ENCODE measurements around the gene ZNF587. TPM values are rescaled to one million over a fixed set of nuclear protein-coding genes. Genes with fewer than 3 reads are reported as not detected.

The ZNF587 gene
- total RNA-seq = 10 to 100 TPM; 38.0 to 39.0 TPM

DNA sequence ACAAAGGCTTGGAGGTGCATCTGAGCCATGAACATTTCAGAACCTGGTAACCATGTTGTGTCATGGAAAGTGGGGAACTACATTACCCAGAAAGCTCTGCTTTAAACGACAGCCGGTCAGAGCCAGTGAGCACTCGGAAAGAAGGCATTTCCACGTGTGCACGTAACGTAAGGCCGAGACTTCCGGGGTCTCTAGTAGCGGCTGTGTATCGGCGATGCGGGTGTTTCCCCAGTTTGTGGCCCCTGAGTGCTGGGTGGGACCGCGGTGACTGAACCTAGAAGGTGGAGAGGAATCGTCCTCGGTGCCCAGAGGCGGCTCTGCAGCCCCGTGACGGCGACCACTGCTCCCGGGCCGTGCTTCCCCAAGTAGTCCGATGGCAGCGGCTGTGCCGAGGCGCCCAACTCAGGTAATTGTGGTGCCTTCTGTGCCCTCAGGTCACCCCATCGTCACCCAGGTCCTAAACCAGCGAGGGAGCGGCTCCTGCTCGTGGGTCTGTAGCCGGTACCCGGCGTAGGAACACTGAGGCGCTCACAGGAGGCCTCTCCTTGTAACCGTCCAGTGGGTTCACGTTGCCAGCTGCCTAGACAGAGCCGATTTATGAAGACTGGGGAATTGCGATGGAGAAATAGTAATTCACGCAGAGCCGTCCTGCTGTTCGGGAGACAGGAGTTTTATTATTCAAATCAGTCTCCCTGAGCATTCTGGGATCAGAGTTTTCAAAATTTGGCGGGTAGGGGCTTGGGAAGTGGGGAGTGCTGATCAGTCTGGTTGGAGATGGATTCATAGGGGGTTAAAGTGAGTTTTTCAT, at the start of gene ZNF587:
TSS of gene ZNF587 (plus strand) at position 194 of the 808 bp plus-strand sequence. CDS start at position 374, 180 bp downstream.

DNA sequence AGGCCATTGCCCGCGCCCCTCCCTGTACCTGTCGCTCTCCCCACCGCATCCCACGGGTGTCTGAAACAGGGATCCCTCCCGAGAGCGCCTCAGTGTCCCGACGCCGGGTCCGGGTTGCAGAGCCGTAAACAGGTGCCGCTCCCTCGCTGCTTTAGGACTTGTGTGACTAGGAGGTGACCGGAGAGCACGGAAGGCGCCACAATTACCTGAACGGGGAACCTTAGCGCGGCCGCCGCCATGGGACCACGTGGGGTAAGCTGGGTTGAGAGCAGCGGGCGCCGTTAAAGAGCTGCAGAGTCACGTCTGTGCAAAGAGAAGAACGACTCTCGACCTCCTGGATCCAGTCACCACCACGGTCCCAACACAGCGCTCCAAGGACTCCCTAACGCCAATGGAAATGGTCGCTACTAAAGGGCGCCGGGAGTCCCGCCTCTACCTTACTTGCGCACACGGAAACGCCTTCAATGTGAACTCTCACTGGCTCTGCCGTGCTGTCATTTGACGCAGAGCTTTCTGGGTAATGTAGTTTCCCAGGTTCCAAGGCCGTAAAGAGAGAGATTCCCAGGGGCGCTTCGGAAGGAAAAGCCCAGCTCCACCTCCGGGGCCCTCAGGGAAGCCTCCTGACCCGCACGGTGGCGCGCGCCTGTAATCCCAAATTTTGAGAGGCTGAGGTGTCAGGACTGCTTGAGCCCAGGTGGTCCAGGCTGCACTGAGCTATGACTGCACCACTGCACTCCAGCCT, 35.0 kb upstream of the ZNF587 start, which contains the start of gene ZNF552:
TSS of gene ZNF552 (minus strand) at position 409 of the 742 bp plus-strand sequence. CDS start at position 239, 170 bp downstream.

DNA sequence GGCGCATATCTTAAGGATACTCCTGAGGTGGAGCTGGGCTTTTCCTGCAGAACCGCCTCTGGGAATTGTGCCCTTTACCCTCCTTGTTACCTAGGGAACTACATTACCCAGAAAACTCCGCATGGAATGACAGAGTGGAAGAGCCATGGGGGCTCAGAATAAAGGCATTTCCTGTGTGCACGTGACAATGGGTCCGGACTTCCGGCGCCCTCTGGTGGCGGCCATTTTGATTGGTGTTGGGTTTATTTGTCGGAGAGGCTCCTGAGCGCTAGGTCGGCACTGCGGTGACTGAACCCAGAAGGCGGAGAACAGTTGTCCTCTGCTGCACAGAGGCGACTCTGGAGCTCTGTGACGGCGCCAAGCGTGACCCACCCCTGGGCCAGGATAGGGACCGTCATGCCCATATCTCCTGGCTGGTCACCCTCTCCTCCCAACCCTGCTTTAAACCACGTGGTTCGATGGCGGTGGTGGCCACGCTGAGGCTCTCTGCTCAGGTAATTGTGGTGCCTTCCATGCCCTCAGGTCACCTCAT, 19.5 kb upstream of the ZNF587 start, which contains the start of gene ZNF587B:
TSS of gene ZNF587B (plus strand) at position 229 of the 532 bp plus-strand sequence. CDS start at position 459, 230 bp downstream.

DNA sequence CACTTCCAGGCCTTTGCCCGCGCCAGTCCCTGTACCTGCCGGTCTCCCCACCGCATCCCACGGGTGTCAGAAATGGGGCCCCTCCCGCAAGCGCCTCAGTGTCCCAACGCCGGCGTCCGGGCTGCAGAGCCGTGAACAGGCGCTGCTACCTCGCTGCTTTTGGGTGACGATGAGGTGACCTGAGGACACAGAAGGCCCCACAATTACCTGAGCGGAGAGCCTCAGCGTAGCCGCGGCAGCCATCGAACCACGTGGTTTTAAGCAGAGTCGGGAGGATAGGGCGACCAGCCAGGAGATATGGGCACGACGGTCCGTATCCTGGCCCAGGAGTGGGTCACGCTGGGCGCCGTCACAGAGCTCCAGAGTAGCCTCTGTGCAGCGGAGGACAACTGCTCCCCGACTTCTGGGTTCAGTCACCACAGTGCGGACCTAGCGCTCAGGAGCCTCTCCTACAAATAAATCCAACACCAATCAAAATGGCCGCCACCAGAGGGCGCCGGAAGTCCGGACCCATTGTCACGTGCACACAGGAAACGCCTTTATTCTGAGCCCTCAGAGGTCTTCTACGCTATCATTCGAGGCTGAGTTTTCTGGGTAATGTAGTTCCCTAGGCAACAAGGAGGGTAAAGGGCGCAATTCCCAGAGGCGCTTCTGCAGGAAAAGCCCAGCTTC, 39.0 kb downstream of the ZNF587 start, which contains the start of gene ZNF814:
TSS of gene ZNF814 (minus strand) at position 478 of the 672 bp plus-strand sequence. CDS start at position 243, 235 bp downstream.

Other genes with a start within 250 kb of the ZNF587 start
- 1 to 10 TPM; 7.6 to 8.2 TPM for gene ZNF530, start 250.0 kb upstream of the ZNF587 start, total RNA-seq
- 10 to 100 TPM; 19.8 to 20.5 TPM for gene ZNF134, start 235.6 kb upstream of the ZNF587 start, total RNA-seq
- 10 to 100 TPM; 18.3 to 21.1 TPM for gene ZNF211, start 216.7 kb upstream of the ZNF587 start, total RNA-seq
- gene ZSCAN4, start 180.9 kb upstream of the ZNF587 start, total RNA-seq = not detected
- 10 to 100 TPM; 16.1 to 16.8 TPM for gene ZNF551, start 167.9 kb upstream of the ZNF587 start, total RNA-seq
- gene ZNF154, start 140.7 kb upstream of the ZNF587 start, total RNA-seq = 1 to 10 TPM; 2.2 to 2.3 TPM
- gene ZNF671, start 122.2 kb upstream of the ZNF587 start, total RNA-seq = 10 to 100 TPM; 13.4 to 15.3 TPM
- 10 to 100 TPM; 15.0 to 17.0 TPM for gene ZNF776, start 103.0 kb upstream of the ZNF587 start, total RNA-seq
- 10 to 100 TPM; 26.1 to 26.6 TPM for gene ZNF586, start 80.2 kb upstream of the ZNF587 start, total RNA-seq
- gene ZNF552, start 34.9 kb upstream of the ZNF587 start, total RNA-seq = 10 to 100 TPM in 1 of 2 experiments, 1 to 10 TPM in 1; 9.5 to 11.1 TPM
- 10 to 100 TPM; 17.4 to 19.7 TPM for gene ZNF587B, start 19.6 kb upstream of the ZNF587 start, total RNA-seq
- gene ZNF814, start 39.2 kb downstream of the ZNF587 start, total RNA-seq = 10 to 100 TPM; 20.5 to 22.3 TPM
- 10 to 100 TPM; 24.2 to 24.9 TPM for gene ZNF417, start 66.7 kb downstream of the ZNF587 start, total RNA-seq
- 1 to 10 TPM; 7.5 to 7.9 TPM for gene ZNF418, start 85.5 kb downstream of the ZNF587 start, total RNA-seq
- 1 to 10 TPM; 8.8 to 9.3 TPM for gene ZNF256, start 97.8 kb downstream of the ZNF587 start, total RNA-seq
- under 1 TPM; 0.38 to 0.43 TPM for gene C19orf18, start 124.7 kb downstream of the ZNF587 start, total RNA-seq
- gene ZNF606, start 153.0 kb downstream of the ZNF587 start, total RNA-seq = 10 to 100 TPM; 15.1 to 16.4 TPM
- gene ZSCAN1, start 184.2 kb downstream of the ZNF587 start, total RNA-seq = not detected
- under 1 TPM; 0.39 to 0.50 TPM for gene ZNF135, start 209.4 kb downstream of the ZNF587 start, total RNA-seq
- gene ZSCAN18, start 248.4 kb downstream of the ZNF587 start, total RNA-seq = 10 to 100 TPM; 16.3 to 16.6 TPM

Measured in activated naive CD4-positive, alpha-beta T cell treated with anti-CD3 and anti-CD28 coated beads, Interleukin-2, amount 10 ng/mL, durations not matched to agents 5 hours and 36 hours (primary cell).